Gastroesophageal sphincter (tissue), 2 donors: ENCODE data around the gene TULP4.

ENCODE experiments used
- POLR2A ChIP-seq, 2 donors: fragments of 450-650 bp; IDR thresholded peaks; one replicate each; pipeline ENCODE4 v1.6.1; 2017; ENCODE audit warnings: antibody characterized with exemption in 2 of 2, mild to moderate bottlenecking in 2 of 2, moderate library complexity in 1 of 2
- POLR2AphosphoS5 ChIP-seq: sonication (generic); formaldehyde crosslinking; IDR thresholded peaks from one replicate; pipeline ENCODE4 v1.6.1; 2017; ENCODE audit warnings: antibody characterized with exemption

DNA sequence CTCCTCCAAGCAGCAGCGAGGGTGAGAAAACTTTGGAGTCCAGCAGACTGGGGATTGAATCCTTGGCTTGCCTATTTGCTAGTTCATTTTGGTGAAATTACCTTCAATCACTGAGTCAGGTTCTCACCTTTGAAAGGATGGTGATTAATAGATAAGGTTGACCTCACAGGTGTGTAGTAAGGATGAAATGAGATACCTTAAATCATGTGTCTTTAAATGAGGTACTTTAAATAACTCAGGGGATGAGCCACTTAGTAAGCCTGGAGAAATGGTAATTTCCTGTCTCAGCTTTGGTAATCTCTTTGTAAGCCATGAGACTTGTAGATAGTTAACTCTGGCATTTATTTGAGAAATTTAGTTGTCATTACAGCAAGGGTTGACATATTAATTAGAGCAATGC, 70.2 kb downstream of the TULP4 start:
- TF ChIP-seq POLR2A (IDR thresholded peaks at IDR 0.05) (no peak), POLR2AphosphoS5 (no peak)
